GM18519 (cell line): Measurements from ENCODE around the gene NAT10.

Experiments
- ATAC-seq: cut with Tn5 transposase; IDR thresholded peaks from one replicate; pipeline ENCODE4 v1.9.1; 2021; ENCODE audit warnings: mild to moderate bottlenecking, moderate library complexity; ENCODE audit not compliant: unreplicated experiment, low FRiP score

The NAT10 gene

DNA sequence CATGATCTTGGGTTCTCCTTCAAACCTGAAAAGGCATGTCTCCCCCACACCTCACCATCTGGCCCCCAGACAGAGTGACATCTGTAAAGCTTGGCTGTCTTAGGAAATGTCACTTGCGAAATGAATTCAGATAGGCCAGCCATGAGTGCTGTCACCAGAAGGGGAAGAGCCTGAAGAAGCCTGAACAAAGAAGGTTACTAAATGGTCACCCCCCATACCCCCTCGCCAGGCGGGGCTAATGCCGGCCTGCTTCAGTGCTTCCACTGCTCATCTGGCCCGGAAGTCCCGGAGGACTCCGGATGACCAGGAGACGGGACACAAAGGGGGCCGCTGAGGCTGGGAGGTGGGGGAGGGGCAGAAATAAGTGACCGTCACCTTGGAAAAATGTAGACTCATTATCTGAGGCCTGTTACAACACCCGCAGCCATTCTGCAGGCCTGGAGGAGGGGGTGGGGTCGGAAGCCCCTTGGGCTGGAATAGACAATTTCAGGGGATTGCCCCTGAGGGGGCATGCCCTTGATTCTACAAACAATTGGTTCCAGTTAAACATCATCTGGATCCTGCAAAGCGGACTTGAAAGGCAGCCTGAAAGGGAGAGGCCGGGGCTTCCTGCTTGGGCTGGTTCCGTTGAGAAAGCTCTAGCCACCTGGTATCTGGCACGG, 43.2 kb downstream of the NAT10 start:
- ATAC-seq = no peak

DNA sequence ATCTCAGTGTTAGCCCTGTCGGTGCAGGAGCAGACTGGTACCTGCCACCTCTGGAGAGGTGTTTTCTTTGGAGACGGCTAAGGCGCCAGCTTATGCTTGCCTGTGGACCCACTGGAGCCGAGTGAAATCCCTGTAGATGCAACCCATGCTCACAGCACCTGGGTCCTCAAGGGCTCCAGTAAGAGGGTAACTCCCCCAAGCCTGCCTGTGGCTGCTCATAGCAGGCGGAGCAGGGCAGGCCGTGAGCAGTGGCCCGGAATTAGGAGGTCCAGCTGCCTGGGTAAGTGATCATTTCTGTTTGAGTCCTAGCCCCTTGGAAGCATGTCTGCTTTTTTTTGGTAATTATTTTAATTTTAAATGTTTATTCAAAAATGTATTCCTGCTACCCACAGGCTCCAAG, 43.8 kb downstream of the NAT10 start:
- no peak for ATAC-seq

DNA sequence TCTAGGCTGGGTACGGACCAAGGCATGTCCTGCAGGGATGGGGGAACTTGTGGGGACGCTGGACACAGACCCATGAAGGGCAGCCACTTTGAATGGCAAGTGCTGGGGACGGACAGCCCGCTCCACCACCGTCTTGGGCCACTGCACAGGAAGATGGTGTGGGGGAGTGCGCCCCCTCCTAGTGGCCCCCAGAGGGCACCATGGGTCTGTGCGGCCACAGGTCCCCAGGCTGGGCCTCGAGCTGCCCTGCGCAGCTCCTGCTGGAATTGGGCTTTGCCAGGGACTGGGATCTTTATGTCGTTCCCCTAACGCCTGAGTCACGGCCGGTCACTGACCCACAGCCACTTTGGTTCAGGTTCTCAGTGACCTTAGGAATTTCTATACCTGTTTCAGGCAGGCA, 44.4 kb downstream of the NAT10 start:
- no peak for ATAC-seq

DNA sequence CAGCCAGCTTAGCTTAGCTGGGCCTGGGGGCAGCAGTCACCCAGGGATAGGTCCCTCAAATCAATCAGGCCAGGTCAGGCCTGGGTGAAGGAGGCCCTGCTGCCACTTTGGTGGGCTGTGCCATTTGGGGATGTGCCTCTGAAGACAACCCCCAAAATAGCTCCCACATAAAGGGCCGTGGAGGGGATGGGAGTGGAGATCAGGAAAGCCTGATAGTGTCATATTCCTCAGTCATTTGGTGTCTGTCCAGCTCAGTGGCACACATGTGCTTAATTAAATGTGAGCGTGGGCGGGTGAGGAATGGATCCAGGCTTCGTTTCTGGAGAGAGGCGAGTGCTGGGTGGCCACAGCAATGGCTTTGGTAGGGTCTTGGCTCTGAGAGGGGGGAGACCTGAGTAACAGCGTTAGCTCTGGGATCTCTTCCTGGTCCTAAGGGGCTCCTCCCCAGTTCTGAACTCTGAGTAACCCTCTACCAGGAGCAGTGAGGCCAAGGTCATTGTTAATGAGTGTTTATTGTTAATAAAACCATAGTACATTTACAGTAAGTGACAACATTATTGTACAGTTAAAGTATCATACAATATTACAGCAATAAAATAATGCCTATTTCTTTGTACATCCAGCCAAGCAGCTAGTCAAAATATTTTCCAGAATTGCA, 45.2 kb downstream of the NAT10 start:
- no peak for ATAC-seq

DNA sequence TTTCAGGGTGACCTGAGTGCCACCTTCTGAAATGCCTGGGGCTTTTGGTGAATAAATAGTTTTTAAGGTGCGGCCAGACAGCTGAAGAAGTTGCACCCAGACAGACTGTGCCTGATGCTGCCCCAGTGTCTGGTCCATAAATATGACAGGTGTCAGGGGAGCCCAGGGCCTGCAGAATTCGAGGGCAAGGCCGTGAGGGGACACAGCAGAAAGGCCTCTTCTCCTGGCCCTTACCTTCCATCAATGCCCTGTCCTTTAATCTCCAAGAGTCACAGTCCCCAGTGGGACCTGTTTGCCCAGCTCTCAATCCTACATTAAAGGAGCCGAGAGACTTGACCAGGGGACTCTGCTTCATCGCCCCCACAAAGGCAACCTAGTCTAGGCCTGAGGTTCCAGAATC, 45.7 kb downstream of the NAT10 start:
- ATAC-seq = no peak

DNA sequence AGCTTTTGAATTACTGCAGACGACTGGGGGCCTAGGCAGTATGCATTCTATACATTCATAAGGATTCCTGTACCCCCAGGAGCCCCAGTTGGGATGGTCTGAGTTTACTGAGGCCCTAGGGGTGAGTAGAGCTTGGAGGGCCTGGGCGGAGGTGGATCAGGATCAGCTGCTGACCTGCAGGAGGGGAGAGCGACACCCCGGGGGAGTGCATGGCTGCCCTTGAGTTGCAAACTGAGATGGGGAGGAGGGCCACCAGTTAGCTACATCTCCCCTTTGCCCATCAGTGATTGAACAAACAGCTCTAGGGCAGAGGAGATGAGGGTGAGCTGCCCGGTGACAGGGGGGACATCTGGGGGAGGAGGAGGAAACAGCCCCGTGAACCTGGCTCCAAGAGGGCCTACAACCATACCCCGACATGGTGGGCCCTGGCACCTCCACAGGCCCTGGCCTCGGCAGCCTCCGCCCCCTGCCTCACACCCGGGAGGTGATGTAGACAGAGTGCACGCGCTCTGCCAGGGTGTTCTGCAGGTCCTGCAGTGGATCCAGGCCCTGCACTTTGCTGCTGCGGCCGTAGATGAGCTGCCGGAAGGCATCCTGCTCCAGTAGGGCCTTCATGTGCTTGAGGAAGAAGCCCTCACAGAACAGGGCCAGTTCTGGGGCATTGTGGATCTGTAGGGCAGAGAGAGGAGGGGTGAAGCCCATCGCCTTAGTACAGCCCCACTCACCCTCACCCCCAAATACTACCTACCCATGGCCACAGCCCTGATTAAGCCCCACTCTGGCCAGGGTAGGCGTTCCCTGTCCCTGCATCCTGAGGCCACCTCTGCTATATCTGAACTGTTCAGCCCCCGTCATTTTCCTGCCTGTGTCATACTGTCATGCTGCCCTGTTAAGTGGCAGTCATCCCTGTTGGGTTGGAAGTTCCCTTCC, 46.8 kb downstream of the NAT10 start:
- ATAC-seq = no peak

DNA sequence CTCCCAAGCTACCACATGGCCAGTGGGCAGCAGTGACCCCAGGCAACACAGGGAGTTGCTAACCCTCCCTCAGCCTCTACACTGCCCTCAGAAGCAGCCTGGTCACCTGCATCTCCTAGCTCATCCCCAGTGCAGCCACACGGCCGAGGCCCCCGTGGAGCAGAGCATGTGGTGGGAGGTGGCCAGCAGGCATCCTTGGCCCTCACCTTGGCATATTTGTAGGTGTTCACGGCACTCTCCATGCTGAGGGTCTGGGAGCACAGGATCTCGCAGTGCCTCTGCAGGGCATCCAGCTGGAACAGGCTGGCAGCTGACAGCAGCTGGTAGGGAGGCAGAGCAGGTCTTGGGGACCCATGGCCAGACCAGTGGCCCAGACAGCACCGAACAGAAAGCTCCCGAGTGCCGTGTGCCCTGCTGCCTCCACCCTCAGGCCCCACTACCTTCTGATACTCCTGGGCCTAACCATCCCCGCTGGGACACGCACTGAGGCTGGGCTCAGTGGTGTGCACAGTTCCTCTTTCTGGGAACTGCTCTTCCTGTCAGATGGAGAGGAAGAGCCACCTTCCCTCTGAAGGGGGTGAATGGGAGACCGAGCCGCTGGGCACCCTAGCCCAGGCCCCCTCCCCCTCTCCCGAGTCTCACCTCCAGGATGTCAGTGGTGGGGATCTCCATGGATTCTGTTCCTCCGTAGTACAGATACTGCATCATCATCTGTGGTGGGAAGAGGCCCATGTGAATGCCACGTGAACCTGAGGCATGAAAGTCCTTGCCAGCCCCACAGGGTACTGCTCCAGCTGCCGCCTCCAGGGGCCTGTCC, 48.8 kb downstream of the NAT10 start:
- ATAC-seq = no peak

DNA sequence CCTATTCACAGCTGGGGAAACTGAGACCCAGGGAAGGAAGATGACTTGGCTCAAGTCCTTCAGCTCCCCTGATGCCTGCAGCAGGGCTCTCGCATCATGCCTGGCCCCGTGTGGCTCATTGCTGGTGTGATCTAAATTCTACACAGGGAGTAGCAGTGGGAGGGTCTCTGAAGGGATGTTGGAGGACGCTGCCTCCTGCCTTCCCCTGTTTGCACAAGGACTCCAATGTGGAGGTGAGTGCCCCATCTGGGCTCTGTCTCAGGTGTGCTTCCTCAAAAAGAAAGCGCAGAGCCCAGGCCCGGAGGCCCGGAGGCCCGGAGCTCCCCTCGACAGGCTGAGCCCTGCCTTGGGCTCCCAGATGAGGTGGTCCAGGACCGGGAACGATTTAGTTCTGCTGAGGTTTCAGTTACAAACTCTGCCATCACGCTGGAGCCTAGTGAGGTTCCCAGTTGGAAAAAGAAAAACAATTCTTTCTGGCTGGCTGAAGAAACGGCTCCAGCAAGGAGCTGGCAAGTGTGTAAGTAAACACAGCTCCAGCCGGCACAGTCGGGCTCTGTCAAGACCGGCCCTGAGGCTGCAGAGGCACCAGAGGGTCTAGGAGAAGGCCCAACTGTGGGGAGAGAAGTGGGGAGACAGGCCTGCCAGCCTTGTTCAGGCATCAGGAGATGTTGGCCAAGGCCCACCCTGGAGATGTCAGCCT, 49.8 kb downstream of the NAT10 start:
- no peak for ATAC-seq

DNA sequence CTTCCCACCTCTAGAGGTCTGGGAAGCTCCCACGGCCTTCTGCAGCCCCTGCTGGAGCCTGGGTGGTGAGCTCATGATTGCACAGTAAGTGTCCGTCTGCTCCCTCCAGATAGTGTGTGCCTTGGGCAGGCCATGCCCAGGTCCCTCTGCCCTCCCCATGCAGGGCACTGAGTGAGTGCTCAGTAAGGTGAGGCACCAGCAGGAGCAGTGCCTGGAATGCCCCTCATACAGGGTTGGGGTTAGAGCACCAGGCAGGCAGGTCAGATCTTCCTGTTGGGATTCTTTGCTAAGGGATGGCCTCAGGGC, 50.3 kb downstream of the NAT10 start:
- ATAC-seq = no peak

DNA sequence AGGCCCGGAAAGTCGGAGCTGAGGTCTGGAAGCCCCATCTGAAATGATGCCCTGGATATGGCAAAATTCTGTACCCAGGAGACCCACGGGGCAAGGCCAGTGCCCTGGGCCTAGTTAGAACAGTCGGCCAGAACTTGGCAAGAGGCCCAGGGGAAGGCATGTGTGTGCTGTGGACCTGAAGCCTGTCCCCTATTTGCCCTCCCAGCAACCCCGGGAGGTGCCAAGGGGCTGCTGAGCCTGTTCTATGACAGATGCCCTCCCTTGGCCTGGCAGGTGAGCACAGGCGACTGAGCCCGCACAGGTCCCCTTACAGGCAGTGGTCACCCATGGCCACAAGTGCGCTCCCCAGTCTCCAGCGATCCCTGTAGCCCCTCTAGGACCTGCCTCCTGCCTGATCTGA, 51.7 kb downstream of the NAT10 start:
- no peak for ATAC-seq

DNA sequence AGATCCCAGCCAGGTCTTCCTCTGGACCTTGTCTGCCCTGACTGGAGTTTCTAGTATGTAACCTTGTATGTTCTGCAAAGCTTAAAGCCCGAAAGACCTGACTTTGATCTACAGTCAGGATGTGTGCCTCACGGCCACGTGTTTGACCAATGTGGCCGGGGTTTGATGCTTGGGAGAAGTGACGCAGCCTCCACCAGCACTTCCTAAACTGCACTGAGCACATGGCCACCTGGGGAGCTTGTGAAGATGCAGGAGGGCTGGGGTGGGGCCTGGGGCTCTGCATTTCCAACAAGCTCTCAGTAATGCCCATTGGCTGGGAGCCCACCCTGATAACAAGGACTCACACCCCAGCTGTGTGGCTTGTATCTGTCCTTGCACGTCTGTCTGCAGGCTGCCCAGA, 53.2 kb downstream of the NAT10 start:
- no peak for ATAC-seq

DNA sequence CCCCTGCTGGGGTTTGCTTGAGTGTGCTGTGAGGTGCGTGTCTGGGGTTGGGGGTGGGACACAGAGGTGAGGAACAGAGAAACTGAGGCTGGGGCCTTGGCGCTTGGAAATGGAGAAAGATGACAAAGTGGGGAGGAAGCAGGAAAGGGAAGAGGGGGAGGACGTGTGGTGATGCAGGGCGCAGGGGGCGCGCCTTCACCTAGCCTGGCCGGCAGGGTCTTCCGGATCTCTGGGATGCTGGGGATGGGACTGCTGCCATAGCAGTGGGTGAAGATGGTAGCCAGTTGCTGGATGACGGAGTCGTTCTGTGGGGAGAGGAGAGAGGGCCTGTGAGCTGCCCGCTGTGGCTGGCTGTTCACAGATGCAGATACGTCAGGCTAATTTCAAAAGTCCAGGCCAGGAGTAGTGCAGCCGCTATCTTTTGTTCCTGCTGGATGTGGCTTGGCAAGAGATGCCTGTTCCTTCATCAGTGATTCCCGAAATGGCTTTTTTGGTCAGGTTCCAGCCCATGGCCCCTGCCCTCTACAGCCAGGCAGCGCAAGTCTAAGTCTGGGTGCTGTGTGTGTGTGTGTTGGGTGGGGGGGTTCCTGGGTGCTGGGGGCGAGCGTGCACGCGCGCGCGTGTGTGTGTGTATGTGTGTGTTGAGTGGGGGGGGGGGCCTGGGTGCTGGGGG, 54.8 kb downstream of the NAT10 start:
- ATAC-seq = no peak

DNA sequence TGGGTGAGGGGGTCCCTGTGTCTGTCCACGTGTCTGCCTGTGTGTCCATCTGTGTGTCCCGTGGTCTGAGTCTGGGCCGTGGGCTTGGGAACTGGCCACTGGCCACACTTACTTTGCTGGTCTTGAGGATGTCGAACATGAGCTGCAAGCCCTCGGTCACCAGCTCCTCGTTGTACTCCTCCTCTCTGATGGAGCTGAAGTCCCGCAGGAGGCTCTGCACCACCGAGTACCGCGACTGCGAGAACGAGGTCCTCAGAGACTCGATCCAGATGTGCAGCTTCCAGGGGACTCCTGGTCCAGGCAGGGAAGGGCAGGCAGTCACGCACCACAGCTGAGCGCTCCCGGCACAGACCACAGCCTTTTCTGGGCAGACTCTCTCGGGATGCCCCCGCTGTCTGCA, 55.4 kb downstream of the NAT10 start:
- no peak for ATAC-seq

DNA sequence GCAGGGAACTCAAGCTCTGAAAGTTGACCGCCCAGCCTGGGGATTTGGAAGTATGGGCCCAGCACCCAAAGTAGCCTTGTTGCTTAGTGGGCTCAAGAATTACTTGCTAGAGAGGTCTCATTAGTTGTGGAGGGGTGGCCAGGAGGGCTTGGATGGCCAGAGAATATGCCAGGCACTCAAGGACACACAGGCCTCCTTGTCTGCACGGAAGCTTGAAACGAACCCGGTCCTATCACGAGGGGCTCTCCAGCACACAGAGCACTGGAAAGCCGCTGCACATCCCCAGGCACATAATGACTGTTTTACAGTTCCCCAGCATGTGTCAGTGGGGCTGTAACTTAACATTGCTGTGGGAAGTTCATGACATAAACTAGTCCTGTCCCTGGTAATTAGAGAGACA, 55.9 kb downstream of the NAT10 start:
- no peak for ATAC-seq

DNA sequence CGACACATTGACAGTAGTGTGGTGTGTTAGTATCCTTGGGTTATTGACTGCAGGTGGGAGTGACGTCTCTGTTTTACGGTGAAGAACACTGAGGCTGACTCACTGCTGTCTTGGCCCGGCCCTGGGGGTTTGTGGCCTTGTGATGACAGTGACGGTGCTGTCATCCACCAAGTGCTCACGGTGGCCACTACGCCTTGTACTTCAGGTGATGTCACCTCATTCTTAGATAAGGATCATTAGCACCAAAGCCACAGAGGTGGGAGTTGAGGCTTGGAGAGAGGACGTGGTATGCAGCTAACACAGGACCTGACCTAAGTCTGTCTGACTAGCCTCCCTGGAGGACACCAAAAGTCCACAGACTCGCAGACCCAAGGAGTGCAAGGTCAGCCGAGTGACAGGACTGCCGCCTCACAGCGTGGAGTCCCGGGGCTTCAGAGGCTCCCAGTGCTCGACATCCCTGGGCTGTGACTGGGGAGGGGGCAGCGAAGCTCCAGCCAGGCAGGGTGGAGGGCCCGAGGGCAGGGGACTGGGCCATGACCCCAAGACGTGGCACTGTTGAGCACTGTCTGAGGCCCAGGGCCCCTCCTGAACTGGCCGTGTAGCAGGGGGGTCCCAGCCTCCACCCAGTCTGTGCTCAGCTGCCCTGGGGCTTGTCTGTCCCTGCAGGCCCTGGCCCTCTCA, 56.5 kb downstream of the NAT10 start:
- ATAC-seq = no peak

DNA sequence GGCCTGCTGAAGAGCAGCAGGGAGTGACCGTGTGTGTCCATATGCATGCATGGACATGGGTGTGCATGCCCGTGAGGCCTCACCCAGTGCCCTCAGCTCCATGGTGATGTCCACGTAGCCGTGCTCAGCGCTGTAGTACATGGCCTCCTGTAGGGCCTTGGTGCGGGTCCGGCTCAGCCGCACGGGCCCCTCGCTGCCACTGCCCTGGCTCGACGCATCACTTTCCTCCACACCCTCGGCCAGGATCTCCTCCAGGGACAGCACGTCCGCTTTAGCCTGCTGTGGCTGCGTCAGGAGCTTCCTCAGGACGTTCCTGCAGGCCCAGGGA, 57.0 kb downstream of the NAT10 start:
- ATAC-seq = no peak

DNA sequence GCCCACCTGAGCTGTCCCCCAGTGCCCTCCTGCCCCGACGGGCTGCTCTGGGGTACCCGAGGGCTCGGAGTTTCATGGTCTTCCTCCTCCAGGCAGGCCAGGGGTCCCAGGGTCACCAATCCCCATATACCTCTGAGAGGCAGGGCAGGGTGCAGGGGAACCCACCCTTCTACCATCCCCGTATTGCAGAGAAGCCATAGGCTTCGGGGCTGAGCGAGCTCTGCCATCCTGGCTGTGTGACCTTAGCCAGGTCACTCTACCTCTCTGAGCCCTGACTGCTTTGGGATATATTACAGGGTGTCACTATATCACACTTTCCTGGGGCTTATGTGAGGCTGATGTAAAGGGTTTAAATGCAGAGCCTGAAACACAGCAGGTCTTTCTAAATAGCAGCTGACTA, 57.4 kb downstream of the NAT10 start:
- no peak for ATAC-seq

DNA sequence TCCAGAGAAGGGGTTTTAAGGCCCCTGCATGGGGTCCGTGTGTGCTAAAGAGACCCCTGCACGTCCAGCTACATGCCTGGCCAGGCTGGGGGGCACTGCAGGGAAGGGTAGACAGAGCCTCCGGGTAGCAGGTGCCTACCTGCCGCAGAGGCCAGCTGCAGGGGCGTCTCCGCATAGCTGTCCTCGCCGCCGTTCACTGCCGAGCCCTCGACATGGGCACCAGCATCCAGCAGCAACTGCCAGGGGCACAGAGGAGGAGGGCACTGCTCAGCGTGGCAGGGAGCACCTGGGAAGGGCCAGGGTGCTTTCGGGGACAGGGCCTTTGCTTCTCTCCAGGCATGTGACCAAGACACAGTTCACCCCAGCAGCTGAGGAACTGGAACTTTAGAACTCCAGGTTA, 59.7 kb downstream of the NAT10 start:
- ATAC-seq = no peak

DNA sequence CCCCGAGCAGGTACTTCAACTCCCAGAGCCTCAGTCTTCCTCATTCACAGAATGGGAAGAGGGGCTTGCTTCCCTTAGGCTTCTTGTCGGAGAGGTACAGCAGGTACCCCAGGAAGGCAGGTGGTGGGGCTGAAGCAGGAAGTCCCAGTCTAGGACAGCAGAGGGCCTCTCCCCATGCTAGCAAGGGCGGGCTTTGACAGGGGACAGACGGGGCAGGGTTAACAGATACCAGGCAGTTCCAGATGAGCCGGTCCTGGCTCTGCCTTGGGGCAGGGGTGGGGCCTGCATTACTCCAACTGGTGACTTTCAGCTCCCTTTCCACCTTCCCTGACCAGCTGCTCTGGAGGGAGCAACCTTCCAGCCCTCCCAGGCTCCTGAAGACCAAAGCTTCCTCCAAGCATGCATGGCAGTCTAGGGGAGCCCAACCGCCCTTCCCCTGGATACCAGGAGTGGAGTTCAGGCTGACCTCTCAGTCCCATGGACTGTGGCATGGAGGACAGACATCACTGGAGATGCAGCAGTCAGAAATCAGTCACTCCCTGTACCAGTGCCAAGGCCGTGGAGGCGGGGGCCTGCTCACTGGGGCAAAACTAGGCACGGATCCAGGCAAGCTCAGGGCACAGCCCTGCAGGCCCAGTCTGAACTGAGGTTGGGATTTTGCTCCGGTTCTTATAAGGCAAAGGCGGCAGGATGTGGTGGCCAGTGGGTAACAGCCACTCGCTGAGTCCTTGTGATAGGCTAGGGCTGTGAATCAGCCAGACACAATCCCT, 60.5 kb downstream of the NAT10 start:
- no peak for ATAC-seq
